ENCODE measurements around the gene CD207.

GRCh38 chr2:70830366-70830765, 5.2 kb downstream of the CD207 start:
- no peak for TF ChIP-seq ZNF274 (IDR thresholded peaks at IDR 0.05; ENCODE audit: low read depth, low read length)
- TF ChIP-seq SUZ12 (IDR thresholded peaks at IDR 0.05; ENCODE audit: extremely low read depth, insufficient read depth, insufficient read length), result no peak
- no peak for TF ChIP-seq YY1 (IDR thresholded peaks at IDR 0.05; ENCODE audit: insufficient read depth, insufficient read length)

Measured in NT2/D1 (cell line).